Measurements from ENCODE around the gene SIGMAR1. TPM values are rescaled to one million over a fixed set of nuclear protein-coding genes. Genes with fewer than 3 reads are reported as not detected.
A peak's percentile ranks its signal among the peaks of the same experiment; 100 is the strongest.

SIGMAR1 gene
- total RNA-seq, 4 donors from 2014 or later: 18.9 to 35.7 (median 27.4) TPM

GRCh38 chr9:34653151-34654072, 15.8 kb upstream of the SIGMAR1 start:
- TF ChIP-seq CTCF (IDR thresholded peaks at IDR 0.05 in 4 of 5, conservative IDR thresholded peaks at IDR 0.05 in 1 of 5) (no peak), POLR2A (IDR thresholded peaks at IDR 0.05) (no peak)
- peaks cover 35 to 41% of the 10 kb centered on the region in 2 donors for H3K4me1 ChIP-seq
- peaks cover 0 to 14% of the 10 kb centered on the region in 2 donors for H3K36me3 ChIP-seq
- ATAC-seq (no peak), DNase-seq (no peak)
- H3K27ac ChIP-seq: peak overlapping the region; percentile 88 to 91 (median 89)
- no peaks in the 10 kb centered on the region for H3K9me3 ChIP-seq
- H3K4me3 ChIP-seq: peak overlapping the region in 3 of 4 donors; percentile 56 to 62 (median 59)
- intact Hi-C loops (cut with DNase I; ENCODE audit: low total_unique reads): loop anchor here (5.0 kb wide), 1 partner anchor 334 kb away; the partner anchor contains the start of gene DNAJB5
- in situ Hi-C loops (cut with MboI; ENCODE audit: low sequenced_read_pairs in 4 of 4): loop anchor here in 1 of 4 donors (25.0 kb wide), 1 partner anchor 434 kb away; the partner anchor contains the start of genes FANCG and PIGO
- no peaks in the 10 kb centered on the region for H3K27me3 ChIP-seq

DNA sequence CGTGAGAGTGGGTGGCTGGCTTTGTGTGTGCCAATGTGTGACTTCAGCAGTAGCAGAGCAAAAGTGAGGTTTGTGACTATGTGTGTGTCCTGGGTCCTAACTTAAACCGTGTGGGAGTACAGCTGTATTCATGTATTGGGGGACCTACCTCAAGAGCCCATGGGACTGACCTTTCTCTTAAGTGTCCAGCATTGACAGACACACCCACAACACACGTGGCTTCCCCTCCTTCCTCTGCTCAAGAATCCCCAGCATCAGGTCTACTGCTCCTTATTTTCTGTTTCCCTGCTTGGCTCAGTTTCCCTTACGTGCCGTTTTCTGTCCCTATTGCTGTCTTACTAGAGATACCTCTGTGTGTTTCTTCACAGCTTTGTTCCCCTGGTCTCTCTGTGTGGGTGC, 15.0 kb upstream of the SIGMAR1 start:
- Histone ChIP-seq H3K36me3 (peaks cover 0 to 14% of the 10 kb centered on the region in 2 donors), H3K27me3 (no peaks in the 10 kb centered on the region), H3K4me3 (peak overlapping the region; percentile 40 to 62 (median 58)), H3K4me1 (peaks cover 40 to 49% of the 10 kb centered on the region in 2 donors), H3K9me3 (no peaks in the 10 kb centered on the region), H3K27ac (peak overlapping the region; percentile 88 to 91 (median 89))
- TF ChIP-seq CTCF (IDR thresholded peaks at IDR 0.05 in 4 of 5, conservative IDR thresholded peaks at IDR 0.05 in 1 of 5) (no peak), POLR2A (IDR thresholded peaks at IDR 0.05) (no peak)
- in situ Hi-C loops (cut with MboI; ENCODE audit: low sequenced_read_pairs in 4 of 4) (loop anchor here in 1 of 4 donors (25.0 kb wide), 1 partner anchor 435 kb away; the partner anchor contains the start of genes FANCG and PIGO), intact Hi-C loops (cut with DNase I; ENCODE audit: low total_unique reads) (loop anchor here (1.0 to 5.0 kb wide), 3 partner anchors 13 to 335 kb away; partner anchors contain the start of gene DNAJB5)
- DNase-seq (no peak), ATAC-seq (peak; percentile 10 to 12)

DNA sequence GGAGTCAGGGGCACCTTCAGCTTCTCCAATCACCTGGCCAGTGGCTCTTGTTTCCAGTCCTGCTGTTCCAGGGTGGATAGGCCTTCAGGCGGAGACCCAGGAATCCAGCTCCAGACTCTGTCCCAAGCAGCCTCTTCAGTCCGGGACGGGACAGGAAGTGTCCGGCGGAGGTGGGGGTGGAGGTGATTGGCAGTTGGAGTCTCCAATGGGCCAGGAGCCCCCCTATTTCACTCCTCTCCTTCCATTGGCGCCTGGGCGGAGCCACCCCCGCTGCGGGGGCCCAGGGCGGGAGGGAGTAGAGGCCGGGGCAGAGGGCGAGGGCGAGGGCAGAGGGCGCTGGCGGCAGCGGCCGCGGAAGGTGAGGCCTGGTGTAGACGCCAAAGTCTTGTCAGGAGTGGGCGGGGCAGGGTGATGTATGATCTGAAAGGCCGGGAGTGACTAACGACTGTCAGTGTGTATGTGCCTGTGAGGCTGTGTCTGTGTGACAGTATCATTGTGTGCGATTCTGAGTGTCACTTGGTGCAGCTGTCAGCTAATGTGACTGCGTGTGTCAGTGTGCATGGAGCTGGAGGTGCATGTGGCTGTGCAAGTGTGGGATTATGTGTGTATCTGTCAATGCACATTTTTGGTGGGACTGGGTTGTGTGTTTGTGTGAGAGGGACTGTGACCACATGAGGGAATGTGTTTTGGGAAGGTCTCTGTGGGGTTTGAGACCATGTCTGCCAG, 14.5 kb upstream of the SIGMAR1 start, which contains the start of gene IL11RA:
IL11RA (plus strand) TSS at position 310 of the 726 bp plus-strand sequence. CDS start 3,033 bp downstream, outside the sequence.
- Histone ChIP-seq H3K4me3 (peak within 1 kb of the TSS; percentile 40 to 62 (median 58)), H3K9me3 (no peaks in the 10 kb centered on the region), H3K36me3 (peaks cover 0 to 14% of the 10 kb centered on the region in 2 donors), H3K27me3 (no peaks in the 10 kb centered on the region), H3K4me1 (peaks cover 46 to 54% of the 10 kb centered on the region in 2 donors), H3K27ac (peak within 1 kb of the TSS; percentile 88 to 91 (median 89))
- intact Hi-C loops (cut with DNase I; ENCODE audit: low total_unique reads): loop anchor here (1.0 to 5.0 kb wide), 3 partner anchors 13 to 335 kb away; partner anchors contain the start of gene DNAJB5
- in situ Hi-C loops (cut with MboI; ENCODE audit: low sequenced_read_pairs in 4 of 4): loop anchor here in 1 of 4 donors (25.0 kb wide), 1 partner anchor 435 kb away; the partner anchor contains the start of genes FANCG and PIGO
- ATAC-seq (peak; percentile 83 to 84), DNase-seq (peak; percentile 91 to 97)
- TF ChIP-seq CTCF (IDR thresholded peaks at IDR 0.05 in 4 of 5, conservative IDR thresholded peaks at IDR 0.05 in 1 of 5): no peak
- peak; percentile 61 to 75 for TF ChIP-seq POLR2A (IDR thresholded peaks at IDR 0.05)

DNA sequence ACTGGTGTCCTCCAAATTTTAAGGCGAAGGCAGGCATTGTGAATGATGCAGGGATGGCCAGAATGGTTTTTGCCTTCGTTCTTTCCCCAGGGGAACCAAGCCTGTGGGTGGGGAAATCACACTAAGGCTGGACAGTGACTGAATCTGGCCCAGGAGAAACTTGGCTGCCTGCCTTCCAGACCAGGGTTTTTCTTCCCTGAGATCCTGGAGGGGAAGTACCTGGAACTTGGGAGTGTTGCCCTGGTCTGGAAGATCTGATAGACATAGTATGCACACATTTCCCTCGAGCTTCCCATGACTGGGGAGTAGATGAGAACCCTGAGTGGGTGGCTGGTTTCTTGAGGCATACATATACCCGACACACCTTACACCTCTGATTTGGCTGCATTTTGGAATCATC, 13.7 kb upstream of the SIGMAR1 start:
- in situ Hi-C loops (cut with MboI; ENCODE audit: low sequenced_read_pairs in 4 of 4) (loop anchor here in 1 of 4 donors (25.0 kb wide), 1 partner anchor 436 kb away; the partner anchor contains the start of genes FANCG and PIGO), intact Hi-C loops (cut with DNase I; ENCODE audit: low total_unique reads) (loop anchor here (5.0 kb wide), 1 partner anchor 336 kb away; the partner anchor contains the start of gene DNAJB5)
- H3K9me3 ChIP-seq: no peaks in the 10 kb centered on the region
- peak overlapping the region; percentile 88 to 91 (median 89) for H3K27ac ChIP-seq
- no peak for ATAC-seq
- peaks cover 47 to 58% of the 10 kb centered on the region in 2 donors for H3K4me1 ChIP-seq
- peaks cover 0 to 14% of the 10 kb centered on the region in 2 donors for H3K36me3 ChIP-seq
- no peak for TF ChIP-seq POLR2A (IDR thresholded peaks at IDR 0.05)
- TF ChIP-seq CTCF (IDR thresholded peaks at IDR 0.05 in 4 of 5, conservative IDR thresholded peaks at IDR 0.05 in 1 of 5): no peak
- no peaks in the 10 kb centered on the region for H3K27me3 ChIP-seq
- peak overlapping the region; percentile 40 to 62 (median 58) for H3K4me3 ChIP-seq
- DNase-seq: peak in 1 of 2 donors; percentile 55

All from gastrocnemius medialis (tissue), 4 donors.